G401.6 (cell line): Measurements from ENCODE around the gene ZC3HAV1.
"Not testable (repeated sequence)": the region's sequence is repeated elsewhere in the genome, so short reads cannot be mapped to it uniquely, and the experiment has no call there.

Experiments
- FAIRE-seq: peaks from 2 replicates; lab custom pipeline; 2012; peaks lifted over from hg19 to GRCh38; lab: Jason Lieb, UNC

Gene ZC3HAV1

GRCh38 chr7:139112316-139112715, 2.8 kb upstream of the ZC3HAV1 start:
- no peak for FAIRE-seq

DNA sequence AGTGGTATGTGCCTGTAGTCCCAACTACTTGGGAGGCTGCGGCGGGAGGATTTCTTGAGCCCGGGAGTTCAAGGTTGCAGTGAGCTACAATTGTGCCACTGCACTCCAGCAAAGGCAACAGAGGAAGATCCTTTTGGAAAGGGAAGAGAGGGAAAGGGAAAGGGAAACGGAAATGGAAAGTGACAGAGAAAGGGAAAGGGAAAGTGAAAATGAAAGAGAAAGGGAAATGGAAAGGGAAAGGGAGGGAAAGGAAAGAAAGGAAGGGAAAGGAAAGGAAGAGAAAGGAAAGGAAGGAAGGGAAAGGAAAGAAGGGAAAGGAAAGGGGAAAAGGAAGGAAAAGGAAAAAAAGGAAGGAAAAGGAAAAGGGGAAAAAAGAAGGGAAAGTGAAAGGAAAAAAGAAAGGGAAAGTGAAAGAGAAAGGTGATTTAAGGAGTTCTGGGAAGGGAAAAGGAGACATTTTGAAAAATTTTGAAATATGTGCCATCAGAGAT, 2.3 kb upstream of the ZC3HAV1 start:
- FAIRE-seq = no peak

DNA sequence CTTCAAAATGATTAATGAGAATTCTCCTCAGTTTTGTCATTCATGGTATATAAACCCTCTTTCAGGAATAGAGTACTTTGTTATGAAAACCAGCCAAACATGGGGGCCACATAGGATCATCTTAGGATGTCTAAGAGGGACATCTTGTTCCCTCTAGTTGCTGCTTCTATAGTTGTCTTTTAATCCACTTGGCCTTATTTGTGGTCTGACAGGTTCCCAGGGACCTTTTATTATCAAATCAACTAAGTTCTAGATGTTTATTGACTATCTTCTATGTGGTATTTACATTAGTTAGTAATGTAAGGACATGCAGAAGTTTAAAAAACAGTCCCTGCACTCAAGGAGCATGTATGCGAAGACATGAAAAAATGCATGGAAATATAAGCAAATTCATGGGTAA, 1.6 kb upstream of the ZC3HAV1 start:
- no peak for FAIRE-seq

- FAIRE-seq = no peak
These were observed 477 bp upstream of the ZC3HAV1 start for GRCh38 chr7:139109983-139110411.

- no peak for FAIRE-seq
These were observed 993 bp downstream of the ZC3HAV1 start for GRCh38 chr7:139108266-139109187.

GRCh38 chr7:139106959-139107358, 2.6 kb downstream of the ZC3HAV1 start:
- no peak for FAIRE-seq

DNA sequence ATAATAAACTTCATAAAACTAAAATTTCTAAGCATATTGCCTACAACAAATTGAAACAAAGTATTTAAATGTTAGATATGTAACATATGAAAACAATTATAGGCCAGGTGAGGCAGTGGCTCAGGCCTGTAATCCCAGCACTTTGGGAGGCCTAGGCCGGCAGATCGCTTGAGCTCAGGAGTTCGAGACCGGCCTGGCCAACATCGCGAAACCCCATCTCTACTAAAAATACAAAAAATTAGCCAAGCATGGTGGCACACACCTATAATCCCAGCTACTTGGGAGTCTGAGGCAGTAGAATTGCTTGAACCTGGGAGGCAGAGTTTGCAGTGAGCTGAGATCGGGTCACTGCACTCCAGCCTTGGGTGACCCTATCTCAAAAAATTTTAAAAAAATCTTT, 3.3 kb downstream of the ZC3HAV1 start:
- not testable (repeated sequence) for FAIRE-seq

DNA sequence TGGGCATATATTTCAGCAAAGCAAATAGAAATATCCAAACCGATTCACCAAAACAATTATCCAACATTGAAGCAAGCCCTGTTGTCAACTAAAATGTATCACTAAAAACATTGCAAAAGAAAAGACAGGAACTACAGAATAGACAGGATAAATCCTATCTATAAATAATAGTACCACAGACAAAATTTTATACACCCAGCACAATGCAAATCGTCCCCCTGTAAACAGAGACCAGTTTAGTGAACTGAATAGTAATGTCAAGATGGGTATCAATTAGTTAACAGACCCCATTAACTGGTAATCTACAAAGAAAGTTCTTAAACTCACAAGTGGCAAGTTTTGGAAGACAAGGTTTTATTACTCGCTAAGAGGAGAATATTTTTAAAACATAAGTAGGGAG, 4.0 kb downstream of the ZC3HAV1 start:
- FAIRE-seq = no peak

GRCh38 chr7:139104091-139104450, 5.4 kb downstream of the ZC3HAV1 start:
- no peak for FAIRE-seq

- no peak for FAIRE-seq
These were observed 6.3 kb downstream of the ZC3HAV1 start for GRCh38 chr7:139103057-139103815.

- not testable (repeated sequence) for FAIRE-seq
These were observed 7.8 kb downstream of the ZC3HAV1 start for GRCh38 chr7:139101637-139102158.

GRCh38 chr7:139099172-139099947, 10.2 kb downstream of the ZC3HAV1 start:
- no peak for FAIRE-seq

DNA sequence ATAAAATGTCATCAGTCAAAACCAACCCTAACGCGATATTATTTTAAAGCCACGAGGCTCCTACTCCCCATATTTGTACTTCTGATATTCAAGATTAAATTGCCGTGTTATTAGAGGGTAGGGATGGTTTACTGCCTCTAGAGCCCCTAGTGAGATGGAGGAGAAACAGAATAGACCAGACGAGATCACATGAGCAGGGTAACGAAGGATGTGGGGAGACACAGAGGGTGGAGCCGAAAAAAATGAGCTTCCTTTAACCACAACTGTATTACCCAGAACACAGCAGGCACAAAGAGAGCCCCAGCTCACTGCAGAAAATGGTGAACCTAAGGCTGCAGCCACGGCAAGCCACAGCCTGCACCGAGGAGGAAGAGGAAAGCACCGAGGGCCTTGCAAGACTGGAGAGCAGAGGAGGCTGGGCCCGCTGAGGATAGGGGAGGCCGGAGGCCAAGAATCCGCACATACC, 14.3 kb downstream of the ZC3HAV1 start:
- no peak for FAIRE-seq

DNA sequence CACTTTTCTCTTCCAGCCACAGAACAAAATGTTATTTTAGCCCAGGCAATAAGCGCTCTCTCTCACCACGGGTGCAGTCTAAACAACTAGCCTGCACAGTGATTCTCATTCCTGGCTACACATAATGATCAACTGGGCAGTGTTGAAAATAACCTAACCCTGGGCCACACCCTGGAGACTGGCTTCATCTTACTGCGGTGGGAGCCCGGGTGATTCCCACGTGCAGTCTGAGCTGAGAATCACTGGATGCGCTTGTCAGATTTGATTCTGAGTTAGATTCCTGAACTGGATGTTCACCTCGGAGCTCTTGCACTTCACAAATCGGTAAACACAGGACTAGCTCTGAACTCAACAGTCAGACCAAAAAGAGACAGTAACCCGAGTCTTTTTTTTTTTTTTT, 14.9 kb downstream of the ZC3HAV1 start:
- no peak for FAIRE-seq

DNA sequence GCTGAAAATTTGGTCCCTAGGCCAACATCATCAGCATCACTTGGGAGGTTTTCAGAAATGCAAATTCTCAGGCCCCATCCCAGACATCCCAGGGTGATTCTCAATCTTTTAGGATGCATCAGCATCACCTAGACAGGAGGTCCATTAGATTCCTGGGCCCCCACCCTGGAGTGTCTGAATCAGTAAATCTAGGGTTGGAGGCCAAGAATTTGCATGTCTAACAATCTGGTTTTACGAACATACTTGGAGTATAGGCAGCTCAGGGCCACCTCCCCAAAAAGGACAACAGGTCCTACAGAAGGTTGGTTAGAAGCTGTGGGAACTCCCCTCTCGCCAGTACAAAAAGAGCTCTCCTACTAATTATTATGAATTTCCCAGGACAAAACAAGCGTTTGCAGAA, 15.5 kb downstream of the ZC3HAV1 start:
- no peak for FAIRE-seq

GRCh38 chr7:139093512-139093911, 16.0 kb downstream of the ZC3HAV1 start:
- not testable (repeated sequence) for FAIRE-seq

DNA sequence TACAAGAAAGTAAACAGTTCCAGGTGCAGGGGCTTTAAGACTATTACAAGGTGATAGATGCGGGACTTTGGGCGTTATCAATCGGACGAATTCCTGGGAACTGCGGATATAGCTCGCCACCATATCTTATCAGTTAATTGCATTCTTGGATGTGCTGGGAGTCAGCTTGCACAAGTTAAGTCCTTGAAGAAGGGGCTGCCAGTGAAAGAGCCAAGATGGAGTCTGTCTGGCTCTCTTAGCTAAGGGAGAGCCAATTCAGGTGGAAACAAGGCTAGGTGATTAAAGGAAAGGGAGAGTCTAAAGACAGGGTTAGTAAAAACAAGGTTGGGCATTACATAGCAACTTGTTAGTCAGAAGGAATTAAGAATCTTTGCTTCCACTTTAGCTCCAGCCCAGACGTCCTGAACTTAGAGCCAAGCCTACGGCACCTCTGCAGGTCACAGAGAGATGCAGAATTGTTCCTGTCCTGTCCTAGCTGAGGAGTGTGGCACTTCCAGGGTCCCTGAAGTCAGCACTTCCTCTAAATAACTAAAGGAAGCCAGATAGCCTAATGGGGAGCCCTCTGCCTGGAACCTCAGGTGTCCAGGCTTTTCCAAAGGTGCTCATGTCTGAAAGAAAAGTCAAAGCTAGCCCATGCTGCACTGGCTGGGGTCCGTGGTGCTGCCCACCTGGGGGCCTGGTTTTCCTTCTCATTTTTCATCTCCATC, 17.3 kb downstream of the ZC3HAV1 start:
- no peak for FAIRE-seq

GRCh38 chr7:139091677-139091996, 17.9 kb downstream of the ZC3HAV1 start:
- FAIRE-seq = no peak

- FAIRE-seq = no peak
These were observed 20.4 kb downstream of the ZC3HAV1 start for GRCh38 chr7:139089118-139089517.

DNA sequence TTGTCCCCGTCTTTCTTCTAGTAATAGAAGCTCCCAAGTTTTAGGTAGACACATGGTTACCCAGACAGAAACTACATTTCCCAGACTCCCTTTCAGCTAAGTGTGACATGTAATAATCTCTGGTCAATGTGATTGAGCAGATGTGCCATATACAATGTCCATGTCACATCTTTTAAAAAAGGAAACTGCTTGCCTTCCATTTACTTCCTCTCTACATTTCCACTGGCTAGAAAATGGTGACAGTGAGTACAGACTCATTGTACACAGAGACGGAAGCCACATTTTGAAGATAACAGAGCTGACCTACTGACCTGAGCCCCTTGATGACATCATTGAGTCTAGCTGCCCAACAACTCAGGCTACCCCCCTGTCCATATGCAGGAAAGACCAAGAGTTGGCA, 21.3 kb downstream of the ZC3HAV1 start:
- no peak for FAIRE-seq

GRCh38 chr7:139087212-139087611, 22.3 kb downstream of the ZC3HAV1 start:
- no peak for FAIRE-seq

GRCh38 chr7:139086454-139086853, 23.1 kb downstream of the ZC3HAV1 start:
- no peak for FAIRE-seq
